Prostate gland (tissue), 2 donors: ENCODE data around the gene CD248. TPM values are rescaled to one million over a fixed set of nuclear protein-coding genes. Genes with fewer than 3 reads are reported as not detected.
"Not testable (repeated sequence)": the region's sequence is repeated elsewhere in the genome, so short reads cannot be mapped to it uniquely, and the experiment has no call there.

Source experiments
- DNase-seq: peaks from one replicate; pipeline ENCODE4 v3.0.0-alpha.2; 2019; ENCODE audit warnings: low spot score
- H3K27ac ChIP-seq, 2 donors: fragments of 200-600 bp; sonication (generic); 2 replicates each; pipeline ENCODE4 v1.5.1; 2017 to 2019
- H3K27me3 ChIP-seq: fragments of 200-600 bp; sonication (generic); replicated peaks from 2 replicates; pipeline ENCODE4 v1.5.1; 2019; ENCODE audit not compliant: insufficient read depth
- H3K36me3 ChIP-seq, 2 donors: fragments of 200-600 bp; sonication (generic); 1 replicate in 1 of 2; 2 replicates in 1 of 2; pipeline versions ENCODE4 v1.5.1 to v1.8.1; 2017 to 2019
- H3K4me1 ChIP-seq: fragments of 200-600 bp; sonication (generic); replicated peaks from 2 replicates; pipeline ENCODE4 v1.5.1; 2019
- H3K4me3 ChIP-seq, 2 donors: fragments of 200-600 bp; sonication (generic); 2 replicates each; pipeline ENCODE4 v1.5.1; 2017 to 2019
- H3K9me3 ChIP-seq: fragments of 200-600 bp; sonication (generic); 2 replicates; pipeline ENCODE4 v1.5.1; 2017
- POLR2A ChIP-seq: fragments of 450-650 bp; IDR thresholded peaks from one replicate; pipeline ENCODE4 v1.6.1; 2016; ENCODE audit warnings: antibody characterized with exemption, mild to moderate bottlenecking
- POLR2AphosphoS5 ChIP-seq: sonication (generic); formaldehyde crosslinking; IDR thresholded peaks from one replicate; pipeline ENCODE4 v1.6.1; 2017; ENCODE audit warnings: antibody characterized with exemption
- WGBS: methylation state at CpG from one replicate; pipeline ENCODE4 v1.1.5; 2018; 5-methylcytosine and 5-hydroxymethylcytosine counted together
- intact Hi-C: fragments of 100-400 bp; cut with DNase I; formaldehyde crosslinking; loops from one replicate; pipeline ENCODE4 v1.14.2; 2022
- total RNA-seq, 2 donors: library from RNA; depleted of rRNA; stranded (reverse); fragments of >200 nt; gene quantifications; one replicate each; pipeline ENCODE4 v1.1.0, GENCODE V29; 2016
- TF ChIP-seq, protein P1 (sequence below), 4 experiments: fragments of 200-600 bp in 2 of 4; fragments of 450-650 bp in 2 of 4; sonication (generic) in 2 of 4; IDR thresholded peaks; 1 replicate in 3 of 4; 2 replicates in 1 of 4; pipeline ENCODE4 v1.5.1; 2016 to 2019; ENCODE audit warnings: antibody characterized with exemption in 4 of 4, mild to moderate bottlenecking in 2 of 4, moderate library complexity in 2 of 4

Gene CD248
- total RNA-seq, 2 donors from 2014 or later = 1.9 to 7.3 TPM

DNA sequence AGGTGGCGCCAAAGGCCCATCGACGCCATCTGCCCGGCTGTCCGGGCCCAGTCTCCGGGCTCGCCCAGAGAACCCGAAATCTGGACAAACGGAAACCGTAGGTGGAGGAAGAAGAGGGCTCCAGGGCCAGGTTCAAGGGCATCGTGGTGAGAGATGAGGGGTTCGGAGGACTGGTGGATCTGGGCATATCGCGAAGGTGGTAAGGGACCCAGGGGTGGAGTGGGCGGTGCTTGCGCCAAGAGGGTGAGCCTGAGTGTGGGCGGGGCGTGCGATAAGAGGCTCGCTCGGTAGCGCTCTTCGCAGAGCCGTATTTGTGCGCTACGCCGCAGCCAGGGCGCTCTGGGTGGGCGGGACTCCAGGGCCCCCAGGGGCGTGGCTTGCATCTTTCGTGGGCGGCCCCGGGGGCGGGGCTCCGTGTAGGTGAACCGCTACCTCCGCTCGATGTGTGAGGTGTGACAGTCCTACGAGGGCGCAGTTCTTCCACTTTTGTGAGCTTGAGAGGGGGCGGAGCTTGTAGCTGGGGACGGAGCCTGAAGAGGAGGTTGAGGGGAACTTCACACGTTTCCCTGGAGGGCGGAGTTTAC, 4.8 kb downstream of the CD248 start:
- Histone ChIP-seq H3K4me1 (no peaks in the 10 kb centered on the region), H3K27ac (peak overlapping the region; percentile 82 to 87), H3K4me3 (peak overlapping the region; percentile 34 to 43), H3K27me3 (no peaks in the 10 kb centered on the region), H3K36me3 (no peaks in the 10 kb centered on the region), H3K9me3 (no peaks in the 10 kb centered on the region)
- under 1% methylated on average over 43 of the region's 44 CpGs for WGBS
- intact Hi-C loops = loop anchor here (2.0 kb wide), 2 partner anchors 17 to 77 kb away; no protein-coding TSS in a partner anchor
- TF ChIP-seq, protein P1, sequence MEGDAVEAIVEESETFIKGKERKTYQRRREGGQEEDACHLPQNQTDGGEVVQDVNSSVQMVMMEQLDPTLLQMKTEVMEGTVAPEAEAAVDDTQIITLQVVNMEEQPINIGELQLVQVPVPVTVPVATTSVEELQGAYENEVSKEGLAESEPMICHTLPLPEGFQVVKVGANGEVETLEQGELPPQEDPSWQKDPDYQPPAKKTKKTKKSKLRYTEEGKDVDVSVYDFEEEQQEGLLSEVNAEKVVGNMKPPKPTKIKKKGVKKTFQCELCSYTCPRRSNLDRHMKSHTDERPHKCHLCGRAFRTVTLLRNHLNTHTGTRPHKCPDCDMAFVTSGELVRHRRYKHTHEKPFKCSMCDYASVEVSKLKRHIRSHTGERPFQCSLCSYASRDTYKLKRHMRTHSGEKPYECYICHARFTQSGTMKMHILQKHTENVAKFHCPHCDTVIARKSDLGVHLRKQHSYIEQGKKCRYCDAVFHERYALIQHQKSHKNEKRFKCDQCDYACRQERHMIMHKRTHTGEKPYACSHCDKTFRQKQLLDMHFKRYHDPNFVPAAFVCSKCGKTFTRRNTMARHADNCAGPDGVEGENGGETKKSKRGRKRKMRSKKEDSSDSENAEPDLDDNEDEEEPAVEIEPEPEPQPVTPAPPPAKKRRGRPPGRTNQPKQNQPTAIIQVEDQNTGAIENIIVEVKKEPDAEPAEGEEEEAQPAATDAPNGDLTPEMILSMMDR (IDR thresholded peaks at IDR 0.05) = peak; percentile 63 to 96 (median 90)
- TF ChIP-seq POLR2A = peak; percentile 39
- TF ChIP-seq POLR2AphosphoS5 = peak; percentile 86
- peak; percentile 95 for DNase-seq

GRCh38 chr11:66311470-66311964, 5.3 kb downstream of the CD248 start:
- H3K27me3 ChIP-seq = no peaks in the 10 kb centered on the region
- TF ChIP-seq POLR2AphosphoS5 (no peak), POLR2A (no peak)
- TF ChIP-seq, protein P1 (IDR thresholded peaks at IDR 0.05) = no peak
- H3K9me3 ChIP-seq = no peaks in the 10 kb centered on the region
- 24% methylated on average over 26 of the region's 26 CpGs for WGBS
- peak overlapping the region; percentile 82 to 87 for H3K27ac ChIP-seq
- H3K4me3 ChIP-seq = peak overlapping the region; percentile 34 to 43
- no peaks in the 10 kb centered on the region for H3K4me1 ChIP-seq
- intact Hi-C loops = loop anchor here (2.0 kb wide), 1 partner anchor 77 kb away; no protein-coding TSS in a partner anchor
- DNase-seq = no peak
- H3K36me3 ChIP-seq = no peaks in the 10 kb centered on the region

DNA sequence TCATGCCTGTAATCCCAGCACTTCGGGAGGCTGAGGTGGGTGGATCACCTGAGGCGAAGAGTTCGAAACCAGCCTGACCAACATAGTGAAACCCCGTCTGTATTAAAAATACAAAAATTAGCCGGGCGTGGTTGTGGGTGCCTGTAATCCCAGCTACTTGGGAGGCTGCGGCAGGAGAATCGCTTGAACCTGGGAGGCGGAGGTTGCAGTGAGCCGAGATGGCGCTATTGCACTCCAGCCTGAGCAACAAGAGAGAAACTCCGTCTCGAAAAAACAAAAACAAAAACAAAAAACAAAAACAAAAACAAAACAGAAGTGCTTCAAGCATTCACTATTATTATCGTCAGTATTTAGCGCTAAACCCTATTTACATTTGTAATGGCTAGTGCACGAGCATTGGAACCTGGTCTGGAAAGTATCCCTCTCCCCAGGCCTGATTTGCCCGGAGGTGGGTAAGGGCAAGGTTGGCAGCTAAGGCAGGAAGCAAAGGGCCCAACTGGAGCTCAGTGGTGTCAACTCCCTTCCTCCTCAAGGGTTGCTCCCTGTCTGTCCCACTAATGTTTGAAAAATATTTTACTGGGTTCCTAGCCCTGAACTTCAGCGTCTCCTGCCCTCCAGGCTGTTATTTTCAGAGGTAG, 5.9 kb downstream of the CD248 start:
- intact Hi-C loops = loop anchor here (2.0 kb wide), 1 partner anchor 78 kb away; no protein-coding TSS in a partner anchor
- H3K27me3 ChIP-seq, H3K36me3 ChIP-seq, H3K9me3 ChIP-seq, DNase-seq, H3K4me1 ChIP-seq, H3K4me3 ChIP-seq: not testable (repeated sequence)
- 87% methylated on average over 18 of the region's 18 CpGs for WGBS
- H3K27ac ChIP-seq = peak overlapping the region in 1 of 2 donors; percentile 82

GRCh38 chr11:66310324-66310723, 6.5 kb downstream of the CD248 start:
- no peak overlapping the region for H3K27ac ChIP-seq
- no peak for DNase-seq
- 86% methylated on average over 8 of the region's 8 CpGs for WGBS
- no peaks in the 10 kb centered on the region for H3K4me1 ChIP-seq
- no peaks in the 10 kb centered on the region for H3K27me3 ChIP-seq
- TF ChIP-seq POLR2A (no peak), POLR2AphosphoS5 (no peak)
- TF ChIP-seq, protein P1 (IDR thresholded peaks at IDR 0.05) = no peak
- H3K9me3 ChIP-seq = no peaks in the 10 kb centered on the region
- intact Hi-C loops = loop anchor here (2.0 kb wide), 1 partner anchor 78 kb away; no protein-coding TSS in a partner anchor
- H3K36me3 ChIP-seq = no peaks in the 10 kb centered on the region
- no peak overlapping the region for H3K4me3 ChIP-seq

DNA sequence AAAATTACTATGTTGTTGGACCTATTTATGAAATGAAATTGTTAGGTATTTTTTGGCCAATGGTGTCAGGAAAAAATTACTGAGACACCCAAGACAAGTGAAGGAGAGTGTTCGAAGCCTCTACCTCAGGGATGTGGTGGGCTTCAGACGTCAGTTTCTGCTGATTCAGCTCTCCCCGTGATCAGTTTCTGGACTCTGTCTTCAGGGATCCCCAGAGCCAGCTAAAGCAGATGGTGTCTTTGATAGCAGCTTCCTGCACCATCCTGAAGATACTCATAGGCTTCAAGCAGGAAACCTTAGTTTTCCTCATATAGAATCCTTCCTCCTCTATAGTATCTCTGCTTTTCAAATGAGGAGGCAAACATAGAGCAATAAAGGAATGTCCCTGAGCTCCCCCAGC, 7.4 kb downstream of the CD248 start:
- Histone ChIP-seq H3K36me3 (no peaks in the 10 kb centered on the region), H3K4me3 (no peak overlapping the region), H3K4me1 (no peaks in the 10 kb centered on the region), H3K27me3 (no peaks in the 10 kb centered on the region), H3K9me3 (no peaks in the 10 kb centered on the region), H3K27ac (no peak overlapping the region)
- intact Hi-C loops = no loop called here
- DNase-seq = no peak
- no peak for TF ChIP-seq POLR2AphosphoS5
- TF ChIP-seq POLR2A = no peak
- TF ChIP-seq, protein P1 (IDR thresholded peaks at IDR 0.05) = no peak
- WGBS = 58% methylated on average over 3 of the region's 3 CpGs
